Cardiac ventricle fibroblast (primary cell): Measurements from ENCODE around the gene ITGB8. TPM values are rescaled to one million over a fixed set of nuclear protein-coding genes. Genes with fewer than 3 reads are reported as not detected.

Experiments
- total RNA-seq: library from RNA; depleted of rRNA; stranded (reverse); fragments of >200 nt; gene quantifications from 2 replicates; pipeline ENCODE4 v1.2.3, GENCODE V29; 2015

Gene ITGB8
- total RNA-seq, result 2.4 and 2.8 TPM in 2 replicates

GRCh38 chr7:20330239-20330927, at the start of gene ITGB8:
TSS of gene ITGB8 (plus strand) at chr7:20330900. CDS start at chr7:20331807, 907 bp downstream.

Other genes starting within 250 kb of the ITGB8 start
- not detected in 2 replicates for gene MACC1, start 113.5 kb upstream of the ITGB8 start, total RNA-seq